GM12892 (cell line): Measurements from ENCODE around the gene FAM25A.

Experiments
- POLR2A ChIP-seq: IDR thresholded peaks from 2 replicates; pipeline ENCODE4 v1.6.1; 2011; ENCODE audit warnings: low read depth, low read length, control low read depth
- POLR2AphosphoS5 ChIP-seq: IDR thresholded peaks from 2 replicates; pipeline ENCODE4 v1.6.1; 2011; ENCODE audit warnings: low read depth, low read length, control low read depth
- TAF1 ChIP-seq: IDR thresholded peaks from 2 replicates; pipeline ENCODE4 v1.6.1; 2011; ENCODE audit warnings: low read depth, mild to moderate bottlenecking, control low read depth, low read length, borderline replicate concordance

- TF ChIP-seq POLR2A (no peak), POLR2AphosphoS5 (no peak), TAF1 (no peak)
Measured at GRCh38 chr10:87059401-87059800, 39.3 kb downstream of the FAM25A start.
